Mammary epithelial cell (primary cell): ENCODE results near the gene COG3.

Source experiments
- CTCF ChIP-seq, 2 donors: IDR thresholded peaks in 1 of 2; conservative IDR thresholded peaks in 1 of 2; 2 replicates each; pipeline ENCODE4 v1.5.1; 2011 to 2012; ENCODE audit warnings: inconsistent platforms in 2 of 2, low read length in 2 of 2, mild to moderate bottlenecking in 2 of 2, control low read depth in 1 of 2, low read depth in 1 of 2; ENCODE audit not compliant: insufficient read depth in 1 of 2; ENCODE audit errors: extremely low read depth in 1 of 2
- EZH2 ChIP-seq: IDR thresholded peaks from 2 replicates; pipeline ENCODE4 v1.6.1; 2012; ENCODE audit warnings: low read length, inconsistent platforms, borderline replicate concordance

GRCh38 chr13:45417790-45418534, 46.8 kb upstream of the COG3 start, which contains the start of gene SLC25A30:
- TF ChIP-seq CTCF (conservative IDR thresholded peaks at IDR 0.05 in 1 of 2, IDR thresholded peaks at IDR 0.05 in 1 of 2; ENCODE audit: extremely low read depth in 1 of 2, insufficient read depth in 1 of 2, low read depth in 1 of 2, low read length in 2 of 2) (peak in 1 of 2 donors; percentile 0), EZH2 (no peak)
